G401.6 (cell line): ENCODE measurements around the gene CCL1.
A peak's percentile ranks its signal among the peaks of the same experiment; 100 is the strongest.

Source experiments
- FAIRE-seq: peaks from 2 replicates; lab custom pipeline; 2012; peaks lifted over from hg19 to GRCh38; lab: Jason Lieb, UNC

The CCL1 gene

GRCh38 chr17:34382621-34383124, 19.6 kb upstream of the CCL1 start:
- FAIRE-seq: no peak

GRCh38 chr17:34379868-34380267, 16.8 kb upstream of the CCL1 start:
- no peak for FAIRE-seq

- no peak for FAIRE-seq
These were observed 15.7 kb upstream of the CCL1 start for GRCh38 chr17:34378664-34379101.

GRCh38 chr17:34377078-34377823, 14.2 kb upstream of the CCL1 start:
- no peak for FAIRE-seq

- FAIRE-seq: no peak
These were observed 12.5 kb upstream of the CCL1 start for GRCh38 chr17:34375426-34375997.

- no peak for FAIRE-seq
These were observed 11.4 kb upstream of the CCL1 start for GRCh38 chr17:34374457-34374856.

- FAIRE-seq: no peak
These were observed 8.5 kb upstream of the CCL1 start for GRCh38 chr17:34371405-34372100.

GRCh38 chr17:34370997-34371395, 8.0 kb upstream of the CCL1 start:
- no peak for FAIRE-seq

GRCh38 chr17:34370376-34370996, 7.5 kb upstream of the CCL1 start:
- FAIRE-seq: no peak

- FAIRE-seq: no peak
These were observed 6.5 kb upstream of the CCL1 start for GRCh38 chr17:34369571-34369970.

GRCh38 chr17:34368946-34369500, 6.0 kb upstream of the CCL1 start:
- FAIRE-seq: no peak

GRCh38 chr17:34368196-34368945, 5.3 kb upstream of the CCL1 start:
- no peak for FAIRE-seq

GRCh38 chr17:34367486-34368195, 4.6 kb upstream of the CCL1 start:
- no peak for FAIRE-seq

- no peak for FAIRE-seq
These were observed 3.6 kb upstream of the CCL1 start for GRCh38 chr17:34366529-34367107.

- FAIRE-seq: no peak
These were observed 3.0 kb upstream of the CCL1 start for GRCh38 chr17:34366010-34366409.

GRCh38 chr17:34365340-34365739, 2.3 kb upstream of the CCL1 start:
- FAIRE-seq: no peak

- no peak for FAIRE-seq
These were observed 1.7 kb upstream of the CCL1 start for GRCh38 chr17:34364751-34365150.

GRCh38 chr17:34361478-34362061, 1.5 kb downstream of the CCL1 start:
- peak; percentile 21 for FAIRE-seq

- no peak for FAIRE-seq
These were observed 2.3 kb downstream of the CCL1 start for GRCh38 chr17:34360601-34361270.

- FAIRE-seq: no peak
These were observed 4.4 kb downstream of the CCL1 start for GRCh38 chr17:34358631-34359030.
